Measurements from ENCODE around the gene GIGYF1.
"Not testable (repeated sequence)": the region's sequence is repeated elsewhere in the genome, so short reads cannot be mapped to it uniquely, and the experiment has no call there.

The GIGYF1 gene

GRCh38 chr7:100667331-100668068, 26.6 kb downstream of the GIGYF1 start:
- no peaks in the 10 kb centered on the region for H3K9me3 ChIP-seq (ENCODE audit: low read depth, low read length)
- no peak for DNase-seq (ENCODE audit: low read depth, low spot score)
- H3K27ac ChIP-seq = no peak overlapping the region

GRCh38 chr7:100665168-100665726, 28.8 kb downstream of the GIGYF1 start:
- TF ChIP-seq POLR2AphosphoS5 (IDR thresholded peaks at IDR 0.05; ENCODE audit: borderline replicate concordance, low read depth, low read length) (no peak), FOXP2 (optimal IDR thresholded peaks at IDR 0.05; ENCODE audit: control extremely low read depth, extremely low read length, insufficient read depth) (no peak), EZH2 (IDR thresholded peaks at IDR 0.05) (no peak)
- Histone ChIP-seq H3K36me3 (ENCODE audit: insufficient read depth, low read length) (no peaks in the 10 kb centered on the region), H3K4me3 (no peak overlapping the region), H3K27ac (no peak overlapping the region), H3K9me3 (ENCODE audit: low read depth, low read length) (no peaks in the 10 kb centered on the region), H3K9ac (ENCODE audit: insufficient read length) (no peak overlapping the region)
- DNase-seq (ENCODE audit: low read depth, low spot score) = no peak

More at GRCh38 chr7:100667331-100668068, 26.6 kb downstream of the GIGYF1 start:
- H3K36me3 ChIP-seq (ENCODE audit: insufficient read depth, low read length) = no peaks in the 10 kb centered on the region
- no peak overlapping the region for H3K9ac ChIP-seq (ENCODE audit: insufficient read length)
- TF ChIP-seq POLR2AphosphoS5 (IDR thresholded peaks at IDR 0.05; ENCODE audit: borderline replicate concordance, low read depth, low read length) (no peak), EZH2 (IDR thresholded peaks at IDR 0.05) (no peak), FOXP2 (optimal IDR thresholded peaks at IDR 0.05; ENCODE audit: control extremely low read depth, extremely low read length, insufficient read depth) (no peak)
- H3K4me3 ChIP-seq = no peak overlapping the region

GRCh38 chr7:100662194-100662776, 31.8 kb downstream of the GIGYF1 start:
- H3K36me3 ChIP-seq (ENCODE audit: insufficient read depth, low read length); H3K4me3 ChIP-seq; H3K9ac ChIP-seq (ENCODE audit: insufficient read length); H3K9me3 ChIP-seq (ENCODE audit: low read depth, low read length); DNase-seq (ENCODE audit: low read depth, low spot score); H3K27ac ChIP-seq: not testable (repeated sequence)

GRCh38 chr7:100655908-100656674, 38.0 kb downstream of the GIGYF1 start, which contains the start of gene ACTL6B:
Gene ACTL6B (minus strand): TSS chr7:100656448. CDS start chr7:100656354, 94 bp downstream.
- no peak within 1 kb of the TSS for H3K4me3 ChIP-seq
- no peak for DNase-seq (ENCODE audit: low read depth, low spot score)
- H3K9me3 ChIP-seq (ENCODE audit: low read depth, low read length) = no peaks in the 10 kb centered on the region
- H3K9ac ChIP-seq (ENCODE audit: insufficient read length) = no peak within 1 kb of the TSS
- no peak for TF ChIP-seq POLR2AphosphoS5 (IDR thresholded peaks at IDR 0.05; ENCODE audit: borderline replicate concordance, low read depth, low read length)
- H3K36me3 ChIP-seq (ENCODE audit: insufficient read depth, low read length) = no peaks in the 10 kb centered on the region
- H3K27ac ChIP-seq = no peak within 1 kb of the TSS

- Histone ChIP-seq H3K27ac (no peak overlapping the region), H3K4me3 (no peak overlapping the region), H3K9me3 (ENCODE audit: low read depth, low read length) (no peaks in the 10 kb centered on the region), H3K36me3 (ENCODE audit: insufficient read depth, low read length) (no peaks in the 10 kb centered on the region), H3K9ac (ENCODE audit: insufficient read length) (no peak overlapping the region)
- TF ChIP-seq EZH2 (IDR thresholded peaks at IDR 0.05) = no peak
- no peak for TF ChIP-seq FOXP2 (optimal IDR thresholded peaks at IDR 0.05; ENCODE audit: control extremely low read depth, extremely low read length, insufficient read depth)
- no peak for TF ChIP-seq POLR2AphosphoS5 (IDR thresholded peaks at IDR 0.05; ENCODE audit: borderline replicate concordance, low read depth, low read length)
- DNase-seq (ENCODE audit: low read depth, low spot score) = no peak
Measured at GRCh38 chr7:100654908-100655831, 38.9 kb downstream of the GIGYF1 start.

GRCh38 chr7:100649826-100650565, 44.1 kb downstream of the GIGYF1 start:
- H3K9me3 ChIP-seq (ENCODE audit: low read depth, low read length) = no peaks in the 10 kb centered on the region
- DNase-seq (ENCODE audit: low read depth, low spot score) = no peak
- no peak overlapping the region for H3K9ac ChIP-seq (ENCODE audit: insufficient read length)
- no peak for TF ChIP-seq EZH2 (IDR thresholded peaks at IDR 0.05)
- TF ChIP-seq POLR2AphosphoS5 (IDR thresholded peaks at IDR 0.05; ENCODE audit: borderline replicate concordance, low read depth, low read length) = no peak
- no peak for TF ChIP-seq FOXP2 (optimal IDR thresholded peaks at IDR 0.05; ENCODE audit: control extremely low read depth, extremely low read length, insufficient read depth)
- no peak overlapping the region for H3K4me3 ChIP-seq
- H3K27ac ChIP-seq = no peak overlapping the region
- H3K36me3 ChIP-seq (ENCODE audit: insufficient read depth, low read length) = no peaks in the 10 kb centered on the region

- TF ChIP-seq FOXP2 (optimal IDR thresholded peaks at IDR 0.05; ENCODE audit: control extremely low read depth, extremely low read length, insufficient read depth) (no peak), EZH2 (IDR thresholded peaks at IDR 0.05) (no peak), POLR2AphosphoS5 (IDR thresholded peaks at IDR 0.05; ENCODE audit: borderline replicate concordance, low read depth, low read length) (no peak)
- Histone ChIP-seq H3K4me3 (no peak overlapping the region), H3K27ac (no peak overlapping the region), H3K36me3 (ENCODE audit: insufficient read depth, low read length) (no peaks in the 10 kb centered on the region), H3K9ac (ENCODE audit: insufficient read length) (no peak overlapping the region), H3K9me3 (ENCODE audit: low read depth, low read length) (no peaks in the 10 kb centered on the region)
- DNase-seq (ENCODE audit: low read depth, low spot score) = no peak
Measured at GRCh38 chr7:100642534-100642907, 51.5 kb downstream of the GIGYF1 start.
